Suppressor macrophage (primary cell): ENCODE data around the gene MYPN.
"Not testable (repeated sequence)": the region's sequence is repeated elsewhere in the genome, so short reads cannot be mapped to it uniquely, and the experiment has no call there.

Experiments
- DNase-seq, 4 experiments: peaks; one replicate each; pipeline ENCODE4 v3.0.0-alpha.2; 2020 to 2022

The MYPN gene

GRCh38 chr10:68175949-68176348 lies 66.7 kb downstream of the MYPN start:
- DNase-seq = no peak

DNA sequence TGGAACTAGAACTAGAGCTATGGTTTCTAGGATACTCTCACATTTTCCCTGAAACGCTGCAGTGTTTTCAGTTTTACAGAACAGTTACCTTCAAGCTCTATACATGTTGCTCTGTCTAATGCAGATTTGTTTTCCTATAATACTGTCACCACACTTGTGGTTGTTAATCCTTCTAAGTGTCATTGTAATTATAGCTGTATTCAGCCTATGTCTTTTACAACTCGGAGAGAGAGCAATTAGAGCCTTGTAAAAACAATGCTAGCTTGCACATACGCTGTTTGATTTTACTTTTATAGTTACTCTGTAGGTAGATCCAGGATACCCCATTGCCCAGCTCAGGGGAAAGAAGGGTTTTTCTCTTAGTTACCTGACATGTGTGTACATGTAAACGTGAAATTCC lies 67.5 kb downstream of the MYPN start:
- DNase-seq = no peak

- DNase-seq = no peak
These were observed 69.3 kb downstream of the MYPN start for GRCh38 chr10:68178592-68178991.

DNA sequence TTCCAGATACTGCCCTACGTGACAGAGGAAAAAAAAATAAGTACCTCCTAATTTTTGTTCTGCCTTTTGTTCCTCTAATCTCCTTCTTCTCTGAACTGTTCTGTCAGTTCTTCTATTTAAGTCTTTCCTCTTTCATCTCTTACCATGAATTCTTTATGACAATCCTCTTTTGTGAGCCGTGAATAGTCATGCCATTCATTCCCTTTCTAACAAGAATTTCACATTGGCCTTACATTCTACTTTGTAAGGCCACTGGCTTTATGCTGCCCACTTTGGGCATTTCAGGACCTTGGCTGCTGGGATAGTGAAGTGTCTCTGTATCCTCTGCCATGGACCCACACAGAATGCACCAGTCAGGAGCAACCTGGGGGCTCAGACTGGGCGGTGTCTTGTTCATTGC lies 69.7 kb downstream of the MYPN start:
- no peak for DNase-seq

DNA sequence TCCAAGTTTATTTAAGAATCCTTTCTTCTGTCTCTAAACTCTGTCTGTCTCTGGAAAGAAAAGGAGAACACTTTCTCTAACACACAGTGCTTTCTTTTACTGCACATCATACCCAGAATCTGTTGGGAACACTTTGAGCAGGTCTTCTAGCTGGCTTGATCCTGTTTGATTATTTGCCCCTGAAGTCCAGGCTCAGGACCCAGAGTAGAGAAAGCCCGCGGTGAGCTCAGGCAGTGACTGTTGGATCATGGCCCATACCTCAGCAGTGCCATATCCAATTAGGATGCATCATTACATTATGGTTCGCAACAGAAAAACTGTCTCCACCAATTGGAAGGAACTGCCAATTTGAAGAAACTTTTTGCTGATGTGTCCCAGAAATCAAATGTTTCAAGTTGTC lies 71.2 kb downstream of the MYPN start:
- DNase-seq = no peak

DNA sequence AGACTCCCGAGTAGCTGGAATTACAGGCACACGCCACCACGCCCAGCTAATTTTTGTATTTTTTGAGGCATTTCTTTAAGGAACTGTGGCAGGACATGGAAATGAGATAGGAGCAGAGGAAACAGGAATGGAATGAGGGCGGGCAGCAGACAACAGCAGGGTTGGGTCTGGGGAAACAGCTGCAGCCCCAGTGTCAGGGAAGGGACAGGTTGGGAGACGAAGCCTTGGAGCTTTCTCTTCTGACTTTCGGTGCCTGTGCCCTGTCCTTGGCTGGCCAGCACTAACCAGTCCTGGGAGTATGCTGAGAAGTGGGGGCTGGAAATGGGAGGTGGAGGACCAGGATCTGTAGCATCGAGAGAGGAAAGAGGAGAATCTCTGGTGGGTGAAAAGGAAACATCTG lies 75.3 kb downstream of the MYPN start:
- DNase-seq = no peak

- DNase-seq = no peak
These were observed 75.8 kb downstream of the MYPN start for GRCh38 chr10:68185085-68185484.

GRCh38 chr10:68188835-68189234 lies 79.5 kb downstream of the MYPN start:
- no peak for DNase-seq

DNA sequence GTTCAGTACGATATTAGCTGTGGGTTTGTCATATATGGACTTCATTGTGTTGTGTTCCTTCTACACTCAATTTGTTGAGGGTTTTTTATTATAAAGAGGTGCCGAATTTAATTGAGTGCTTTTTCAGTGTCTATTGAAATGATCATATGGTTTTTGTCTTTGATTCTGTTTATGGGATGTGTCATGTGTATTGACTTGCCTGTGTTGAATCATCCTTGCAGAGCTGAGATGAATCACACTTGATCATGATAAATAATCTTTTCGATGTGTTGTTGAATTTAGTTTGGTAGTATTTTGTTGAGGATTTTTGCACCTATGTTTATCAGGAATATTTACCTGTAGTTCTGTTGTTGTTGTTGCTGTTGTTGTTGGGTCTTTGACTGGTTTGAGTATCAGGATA lies 82.8 kb downstream of the MYPN start:
- DNase-seq = no peak

DNA sequence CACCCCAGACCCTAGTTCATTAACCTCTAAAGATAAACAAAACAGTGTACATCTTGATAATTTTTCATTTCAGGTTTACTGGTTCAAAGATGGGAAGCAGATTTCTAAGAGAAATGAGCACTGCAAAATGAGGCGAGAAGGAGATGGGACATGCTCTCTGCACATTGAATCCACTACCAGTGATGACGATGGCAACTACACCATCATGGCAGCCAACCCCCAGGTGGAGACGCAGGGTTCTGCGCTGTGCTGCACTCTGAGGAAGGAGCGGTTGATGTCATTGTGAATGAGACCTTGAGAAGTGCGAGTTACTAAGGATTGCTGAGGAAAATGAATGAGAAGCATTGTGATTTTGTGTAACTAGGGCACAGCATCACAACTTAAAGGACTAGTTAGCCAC lies 85.0 kb downstream of the MYPN start:
- no peak for DNase-seq

DNA sequence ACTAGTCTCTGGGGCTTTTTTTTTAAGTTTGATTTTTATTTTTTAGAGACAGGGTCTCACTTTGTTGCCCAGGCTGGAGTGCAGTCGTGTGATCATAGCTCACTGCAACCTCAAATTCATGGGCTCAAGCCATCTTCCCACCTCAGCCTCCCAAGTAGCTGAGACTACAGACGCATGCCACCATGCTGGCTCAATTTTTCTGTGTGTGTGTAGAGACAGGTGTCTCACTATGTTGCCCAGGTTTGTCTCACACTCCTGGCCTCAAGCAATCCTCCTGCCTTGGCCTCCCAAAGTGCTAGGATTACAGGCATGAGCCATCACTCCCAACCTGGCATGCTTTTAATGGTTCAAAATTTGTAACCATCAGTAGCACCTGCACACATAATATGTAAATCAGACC lies 86.5 kb downstream of the MYPN start:
- not testable (repeated sequence) for DNase-seq

DNA sequence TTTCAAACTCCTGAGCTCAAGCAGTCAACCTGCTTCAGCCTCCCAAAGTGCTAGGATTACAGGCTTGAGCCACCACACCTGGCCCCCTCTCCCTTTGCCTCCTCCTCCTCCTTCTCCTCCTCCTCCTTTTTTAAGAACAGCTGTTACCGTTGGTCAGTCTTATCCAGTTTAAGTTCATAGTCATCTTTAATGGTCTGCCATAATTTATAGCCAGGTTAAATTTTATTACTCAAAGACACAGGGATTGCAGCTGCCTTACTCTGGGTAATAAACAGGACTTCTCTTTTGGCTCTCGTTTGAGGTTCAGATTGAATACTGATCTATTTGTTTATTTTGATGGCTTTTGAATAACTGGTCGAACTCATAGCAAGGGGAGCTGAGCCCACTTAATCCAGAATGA lies 87.4 kb downstream of the MYPN start:
- no peak for DNase-seq

DNA sequence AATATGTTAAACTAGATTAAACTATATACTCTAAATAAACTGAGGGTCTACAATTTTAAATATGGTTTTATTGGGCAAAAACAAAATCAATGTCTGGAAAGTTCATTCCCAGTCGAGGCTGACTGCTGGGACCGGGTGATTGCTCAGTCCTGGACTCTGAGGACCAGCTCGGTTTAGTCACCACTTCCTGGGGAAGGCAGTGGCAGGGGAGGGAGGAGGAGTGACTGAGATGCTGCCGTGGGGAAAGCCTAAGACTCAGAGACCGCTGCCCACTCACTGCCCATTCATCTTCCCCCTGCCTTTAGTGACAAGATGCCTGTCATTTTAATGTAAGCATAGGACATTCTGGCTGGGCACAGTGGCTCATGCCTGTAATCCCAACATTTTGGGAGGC lies 93.7 kb downstream of the MYPN start:
- peak; percentile 80 to 90 (median 82) for DNase-seq

GRCh38 chr10:68208424-68209042 lies 99.2 kb downstream of the MYPN start:
- DNase-seq = peak; percentile 62 to 67 (median 66)

GRCh38 chr10:68211669-68212068 lies 102.4 kb downstream of the MYPN start:
- no peak for DNase-seq

DNA sequence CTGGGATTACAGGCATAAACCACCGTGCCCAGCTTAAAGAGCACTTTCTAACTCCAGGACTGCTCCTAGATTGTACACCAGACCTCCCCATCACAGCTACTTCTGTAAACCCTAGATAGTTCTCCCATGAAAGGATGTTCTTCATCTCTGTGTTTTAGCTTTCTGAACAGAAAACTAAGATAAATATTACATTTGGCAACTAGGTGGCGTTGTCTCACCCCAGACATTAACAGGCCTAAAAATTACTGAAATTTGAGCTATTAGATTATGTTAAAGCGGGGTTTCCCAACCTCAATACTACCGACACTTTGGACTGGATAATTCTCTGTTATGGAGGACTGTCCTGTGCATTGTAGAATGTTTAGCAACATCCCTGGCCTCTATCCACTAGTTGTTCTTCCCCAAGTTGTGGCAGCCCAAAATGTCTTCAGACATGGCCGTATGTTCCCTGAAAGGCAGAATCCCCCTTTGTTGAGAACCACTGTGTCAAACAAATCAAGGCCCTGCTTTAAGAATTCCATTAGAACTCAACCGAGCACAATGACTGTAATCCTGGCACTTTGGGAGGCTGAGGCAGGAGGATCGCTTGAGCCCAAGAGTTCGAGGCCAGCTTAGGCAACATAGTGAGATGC lies 103.5 kb downstream of the MYPN start:
- DNase-seq = peak in 3 of 4 experiments; percentile 21 to 59 (median 46)

DNA sequence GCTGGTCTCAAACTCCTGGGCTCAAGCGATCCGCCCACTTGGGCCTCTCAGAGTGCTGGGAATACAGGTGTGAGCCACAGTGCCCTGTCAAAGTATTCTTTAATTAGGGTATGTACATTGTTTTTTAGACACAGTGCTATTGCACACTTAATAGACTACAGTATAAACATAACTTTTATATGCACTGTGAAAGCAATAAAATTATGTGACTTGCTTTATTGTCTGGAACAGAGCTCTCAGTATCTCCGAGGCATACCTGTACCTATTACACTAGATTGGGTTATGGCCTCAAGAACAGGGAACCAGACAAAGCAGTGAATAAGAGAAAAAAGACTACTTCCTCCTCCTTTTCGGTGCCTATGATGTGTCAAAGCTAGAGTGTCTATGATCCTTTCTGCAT lies 109.5 kb downstream of the MYPN start:
- DNase-seq = no peak

DNA sequence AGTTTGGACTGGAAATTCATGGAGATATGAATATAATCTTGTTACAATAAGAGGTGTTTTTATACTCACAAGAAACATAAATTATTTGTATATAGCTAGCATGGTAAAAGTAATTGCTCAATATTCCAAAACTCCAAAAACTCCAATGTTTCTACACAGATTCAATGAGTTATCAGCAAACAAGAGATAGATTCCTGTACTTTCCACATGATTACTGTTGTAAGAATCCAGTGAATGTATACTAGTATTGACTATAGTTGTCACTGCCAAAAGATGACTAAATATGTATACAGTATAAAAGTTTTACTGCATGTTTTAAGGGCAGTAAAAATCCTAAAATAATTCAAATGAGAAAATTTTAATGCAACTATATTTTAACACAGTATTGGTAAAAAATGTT lies 111.9 kb downstream of the MYPN start:
- no peak for DNase-seq

- DNase-seq = no peak
These were observed 113.1 kb downstream of the MYPN start for GRCh38 chr10:68222391-68222790.

DNA sequence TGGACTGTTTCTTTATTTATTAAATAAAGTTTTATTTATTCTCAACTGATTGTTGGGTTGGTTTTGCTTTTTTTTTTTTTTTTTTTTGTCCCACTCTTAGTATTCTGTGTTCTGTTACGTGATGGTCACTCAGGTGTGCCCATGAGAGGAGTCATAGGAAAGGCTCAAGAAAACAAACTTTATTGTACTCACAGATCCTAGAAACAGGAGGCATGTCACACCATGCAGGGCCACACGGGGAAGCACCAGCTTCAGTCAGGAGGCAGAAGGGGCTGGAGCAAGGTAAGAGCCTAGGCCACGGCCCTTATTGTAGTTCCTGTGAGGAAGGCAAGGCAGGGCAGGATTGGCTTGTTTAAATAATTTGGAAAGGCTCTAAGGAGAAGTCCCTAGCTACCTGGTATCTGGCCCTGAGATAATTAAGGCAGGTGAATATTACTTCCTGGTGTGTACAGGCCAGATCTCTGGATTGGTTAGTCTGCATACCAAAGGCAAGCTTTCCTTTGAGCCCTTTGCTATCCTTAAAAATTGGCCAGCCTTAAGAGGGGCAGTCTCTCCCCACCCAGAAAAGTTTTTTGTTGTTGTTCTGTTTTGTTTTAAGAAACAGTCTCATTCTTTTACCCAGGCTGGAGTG lies 114.4 kb downstream of the MYPN start:
- no peak for DNase-seq

DNA sequence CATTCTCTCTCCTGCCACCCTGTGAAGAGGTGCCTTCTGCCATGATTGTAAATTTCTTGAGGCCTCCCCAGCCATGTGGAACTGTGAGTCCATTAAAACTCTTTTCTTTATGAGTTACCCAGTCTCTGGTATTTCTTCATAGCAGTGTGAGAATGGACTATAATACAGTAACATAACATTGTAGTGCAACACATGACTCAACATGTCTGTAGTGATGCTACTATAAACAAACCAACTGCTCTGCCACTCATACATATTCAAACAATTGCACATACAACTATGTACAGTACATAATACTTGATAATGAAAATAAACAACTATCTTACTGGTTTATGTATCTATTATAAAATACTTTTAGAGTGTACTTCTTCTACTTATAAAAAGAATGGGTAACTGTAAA lies 115.5 kb downstream of the MYPN start:
- no peak for DNase-seq

DNA sequence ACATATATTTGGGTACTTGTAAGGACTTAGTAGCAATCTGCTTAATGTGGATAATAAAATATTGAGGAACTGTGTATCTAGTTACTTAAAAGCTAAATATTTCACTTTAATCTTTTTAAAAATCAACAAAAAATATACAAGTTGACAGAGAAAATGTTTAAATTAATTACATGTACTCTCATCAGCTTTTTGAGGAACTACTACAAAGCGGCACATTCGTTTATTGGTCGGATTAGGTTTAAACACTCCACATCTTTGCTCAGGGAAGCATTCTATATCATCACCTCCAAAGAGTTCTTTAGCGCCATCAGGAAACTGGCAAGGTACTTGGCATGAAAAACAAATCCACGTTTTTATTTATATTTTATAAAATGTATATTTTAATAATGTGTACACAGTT lies 121.0 kb downstream of the MYPN start:
- no peak for DNase-seq

DNA sequence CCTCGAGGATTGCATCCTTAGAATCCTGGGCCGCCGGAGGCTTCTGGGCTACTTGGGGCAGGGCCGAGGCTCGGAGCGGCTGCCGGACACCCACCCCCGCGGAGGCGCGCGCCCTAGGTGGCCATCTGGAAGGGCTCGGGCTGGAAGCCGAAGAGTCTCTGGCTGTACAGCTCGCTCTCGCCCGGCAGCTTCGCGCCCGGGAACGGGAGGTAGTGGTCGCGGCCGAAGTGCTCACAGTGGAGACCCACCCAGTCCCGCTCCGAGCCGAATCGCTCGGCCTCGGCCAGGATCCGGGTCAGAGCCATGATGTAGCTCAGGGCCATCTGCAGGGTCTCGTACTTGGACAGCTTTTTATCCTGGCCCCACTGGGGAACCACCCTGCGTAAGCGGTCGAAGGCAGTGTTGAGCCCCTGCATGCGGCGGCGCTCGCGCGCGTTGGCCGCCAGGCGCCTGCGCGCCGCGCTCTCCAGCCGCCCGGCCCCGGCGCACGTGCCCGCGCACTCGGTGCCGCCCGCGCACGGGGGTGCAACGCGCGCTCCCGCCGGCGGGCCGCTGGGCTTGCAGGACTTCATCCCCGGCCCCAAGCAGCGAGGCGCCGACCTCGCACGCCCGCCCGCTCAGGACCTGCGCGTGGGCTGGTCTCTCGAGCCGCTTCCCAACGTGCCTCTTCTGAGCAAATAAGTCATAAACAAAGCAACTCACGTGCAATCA lies 122.0 kb downstream of the MYPN start:
- peak; percentile 63 to 84 (median 72) for DNase-seq

GRCh38 chr10:68231817-68232251 lies 122.5 kb downstream of the MYPN start, which contains the start of gene ATOH7:
ATOH7 (minus strand) TSS chr10:68232113; CDS start chr10:68231677, 436 bp downstream.
- peak in 1 of 4 experiments; percentile 6 for DNase-seq
